ENCODE results near the gene ZNF670. TPM values are rescaled to one million over a fixed set of nuclear protein-coding genes. Genes with fewer than 3 reads are reported as not detected.
A peak's percentile ranks its signal among the peaks of the same experiment; 100 is the strongest.
"Not testable (repeated sequence)": the region's sequence is repeated elsewhere in the genome, so short reads cannot be mapped to it uniquely, and the experiment has no call there.

The ZNF670 gene
- total RNA-seq: 1.1 TPM

DNA sequence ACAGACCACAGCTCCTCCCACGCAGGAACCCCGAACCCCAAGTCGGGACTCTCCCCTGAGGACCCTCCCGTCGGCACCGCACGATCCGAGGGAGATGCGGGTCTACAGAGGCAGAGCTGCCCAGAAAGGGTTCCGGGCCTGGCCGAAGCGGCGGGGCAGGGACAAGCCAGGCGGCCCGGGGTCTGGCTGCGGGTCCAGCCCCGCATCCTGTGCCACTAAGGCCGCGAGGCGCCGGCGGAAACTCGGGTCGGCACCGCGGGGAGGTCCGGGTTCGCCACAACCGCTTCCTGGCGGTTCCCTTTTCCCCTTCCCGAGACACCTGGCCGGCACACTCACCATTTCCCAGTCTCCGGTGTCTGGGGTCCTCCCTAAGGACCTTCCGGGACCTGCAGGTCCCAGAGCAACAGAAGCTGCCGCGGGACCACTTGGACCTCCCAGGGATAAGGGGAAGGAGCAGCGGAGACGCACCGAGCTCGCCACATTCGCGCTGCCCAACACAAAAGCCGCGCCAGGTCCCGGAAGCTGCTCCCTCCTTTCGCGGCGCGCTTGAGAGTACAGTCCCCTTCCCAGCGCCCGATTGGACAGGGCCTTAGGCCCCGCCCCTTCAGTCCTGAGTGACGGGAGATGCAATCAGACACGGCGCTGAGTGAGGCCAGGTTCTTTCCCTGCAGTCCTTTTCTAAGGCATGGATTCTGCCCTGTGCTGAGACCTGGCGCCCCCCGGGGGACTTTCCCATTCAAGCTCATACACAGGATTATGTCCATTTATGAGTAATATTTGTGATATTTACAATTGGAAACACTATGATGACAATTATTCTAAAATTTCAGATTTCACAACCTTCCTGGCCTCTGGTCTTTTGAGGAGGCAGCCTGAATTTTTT, at the start of gene ZNF670:
Gene ZNF670, minus strand, starts transcription at position 554 of the 883 bp plus-strand sequence. Its CDS starts 215 bp downstream, at position 339.
- DNase-seq (ENCODE audit: low read depth in 2 of 3, low spot score in 2 of 3): peak; percentile 52 to 96 (median 94)

DNA sequence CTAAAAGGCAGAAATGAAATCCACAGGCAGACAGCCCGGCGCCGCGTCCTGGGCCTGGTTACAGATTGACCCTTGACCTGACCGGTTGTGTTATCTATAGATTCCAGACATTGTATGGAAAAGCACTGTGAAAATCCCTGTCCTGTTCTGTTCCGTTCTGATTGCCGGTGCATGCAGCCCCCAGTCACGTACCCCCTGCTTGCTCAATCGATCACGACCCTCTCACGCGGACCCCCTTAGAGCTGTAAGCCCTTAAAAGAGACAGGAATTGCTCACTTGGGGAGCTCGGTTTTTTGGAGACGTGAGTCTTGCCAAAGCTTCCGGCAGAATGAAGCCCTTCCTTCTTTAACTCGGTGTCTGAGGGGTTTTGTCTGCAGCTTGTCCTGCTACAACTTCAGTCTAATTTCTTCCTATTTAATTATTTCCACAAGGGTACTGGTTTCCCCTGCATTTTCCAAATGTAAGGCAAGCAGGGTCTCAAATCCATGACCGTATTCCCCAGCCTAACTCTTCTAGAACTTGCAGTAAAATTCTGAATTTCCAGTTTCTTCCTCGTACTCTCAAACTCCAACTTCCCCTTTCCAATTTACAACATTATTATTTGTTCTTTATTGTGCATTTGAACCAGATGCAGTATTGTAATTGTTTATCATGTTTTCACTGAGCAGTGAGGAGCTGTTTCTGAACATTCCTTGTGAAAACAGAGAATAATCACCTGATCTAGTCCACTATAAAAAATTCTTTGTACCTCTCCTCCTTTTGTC, 49.1 kb upstream of the ZNF670 start:
- peak in 1 of 3 donors; percentile 14 for DNase-seq (ENCODE audit: low read depth in 2 of 3, low spot score in 2 of 3)

DNA sequence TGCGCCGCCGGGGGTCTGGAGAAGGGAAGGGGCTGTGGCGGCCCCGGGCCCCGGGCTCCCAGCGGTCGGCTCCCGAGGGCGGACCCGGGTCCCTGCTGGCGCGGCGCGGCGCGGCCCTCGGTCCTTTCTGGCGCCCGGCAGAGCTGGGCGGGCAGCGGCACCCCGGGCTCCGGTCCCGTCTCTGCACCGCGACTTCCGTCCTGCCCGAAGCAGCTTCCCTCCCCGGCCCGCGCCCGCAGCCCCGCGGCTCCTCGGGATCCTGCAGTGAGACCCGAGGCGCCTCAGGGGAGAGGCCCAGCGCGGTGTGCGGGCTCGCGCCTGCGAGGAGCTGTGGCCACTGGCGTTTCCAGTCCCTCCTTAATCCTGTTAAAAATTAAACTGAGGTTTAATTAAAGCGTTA, 48.0 kb upstream of the ZNF670 start:
- not testable (repeated sequence) for DNase-seq (ENCODE audit: low read depth in 2 of 3, low spot score in 2 of 3)

DNA sequence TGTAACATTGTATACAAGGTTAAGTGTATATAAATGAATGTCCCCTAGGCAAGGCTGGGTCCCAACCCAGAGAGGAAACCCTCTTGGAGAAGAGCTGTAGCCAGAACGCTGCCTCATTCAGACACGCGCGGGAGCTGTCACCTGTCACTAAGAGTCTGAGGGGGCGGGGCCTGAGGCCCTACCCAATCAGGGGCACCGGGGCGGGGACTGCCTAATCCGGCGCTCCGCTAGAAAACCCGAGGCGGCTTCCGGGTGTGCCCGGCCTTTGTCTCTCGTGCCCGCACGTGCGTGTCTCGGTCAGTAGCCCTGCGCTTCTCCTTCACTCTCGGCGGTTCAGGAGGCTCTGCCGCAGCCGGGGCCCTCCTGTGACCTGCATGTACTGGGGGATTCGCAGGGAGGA, 47.6 kb upstream of the ZNF670 start:
- not testable (repeated sequence) for DNase-seq (ENCODE audit: low read depth in 2 of 3, low spot score in 2 of 3)

DNA sequence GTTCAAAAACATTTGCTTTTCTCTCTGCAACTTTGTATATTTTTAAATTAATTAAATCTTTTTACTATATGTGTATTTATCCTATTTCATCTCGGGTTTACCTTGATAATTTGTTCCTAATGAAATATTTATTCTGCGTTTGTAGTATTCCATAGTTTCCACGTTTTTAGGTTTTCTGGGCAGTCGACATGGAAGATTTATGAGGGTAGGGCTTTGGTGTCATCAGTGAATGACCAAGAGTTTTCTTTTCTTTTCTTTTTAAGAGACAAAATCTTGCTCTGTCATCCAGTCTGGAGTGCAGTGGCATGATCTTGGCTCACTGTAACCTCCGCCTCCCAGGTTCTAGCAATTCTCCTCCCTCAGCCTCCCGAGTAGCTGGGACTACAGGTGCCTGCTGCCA, 42.8 kb upstream of the ZNF670 start:
- DNase-seq (ENCODE audit: low read depth in 2 of 3, low spot score in 2 of 3): no peak

DNA sequence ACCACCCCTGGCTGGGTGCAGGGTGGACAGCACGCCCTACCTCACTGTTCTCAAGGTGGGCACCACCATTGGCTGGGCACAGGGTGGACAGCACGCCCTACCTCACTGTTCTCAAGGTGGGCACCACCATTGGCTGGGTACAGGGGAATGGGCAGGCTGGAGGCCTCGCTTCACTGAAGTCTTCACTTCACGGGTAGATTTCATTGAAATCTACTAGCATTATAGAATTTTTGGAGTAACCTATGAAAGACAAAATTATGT, 41.7 kb upstream of the ZNF670 start:
- not testable (repeated sequence) for DNase-seq (ENCODE audit: low read depth in 2 of 3, low spot score in 2 of 3)

DNA sequence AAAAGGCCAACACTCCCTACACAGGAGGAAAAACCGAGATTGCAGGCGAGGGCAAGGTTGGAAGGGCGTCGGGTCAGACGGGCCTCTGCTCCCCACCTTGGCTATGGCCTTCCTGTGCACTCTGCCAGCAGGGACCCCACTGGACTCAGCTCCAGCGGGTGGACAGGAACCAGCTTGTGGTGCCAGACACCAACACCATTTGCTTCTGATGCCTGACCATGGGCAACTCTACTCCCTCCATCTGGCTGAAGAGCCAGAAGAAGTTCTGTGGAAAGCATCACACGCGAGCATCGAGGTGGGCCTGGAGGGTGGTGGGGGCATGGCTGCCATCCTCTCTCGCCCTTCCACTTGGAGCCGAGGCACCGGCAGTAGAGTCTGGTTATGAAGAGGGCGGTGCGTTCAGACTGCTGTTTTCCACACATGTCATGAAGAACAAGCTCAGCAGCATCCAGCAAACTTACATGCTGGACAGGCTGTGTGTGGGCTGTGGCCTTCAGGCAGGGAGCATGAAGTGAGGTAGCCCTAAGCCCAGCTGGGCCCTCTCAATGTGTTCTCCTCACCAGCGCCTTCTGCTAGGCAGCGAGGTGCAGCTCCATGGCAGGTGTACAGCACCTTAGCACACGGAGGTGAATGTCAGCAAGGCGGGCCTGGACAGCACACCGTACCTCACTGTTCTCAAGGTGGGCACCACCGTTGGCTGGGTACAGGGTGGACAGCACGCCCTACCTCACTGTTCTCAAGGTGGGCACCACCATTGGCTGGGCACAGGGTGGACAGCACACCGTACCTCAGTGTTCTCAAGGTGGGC, 41.2 kb upstream of the ZNF670 start:
- no peak for DNase-seq (ENCODE audit: low read depth in 2 of 3, low spot score in 2 of 3)

DNA sequence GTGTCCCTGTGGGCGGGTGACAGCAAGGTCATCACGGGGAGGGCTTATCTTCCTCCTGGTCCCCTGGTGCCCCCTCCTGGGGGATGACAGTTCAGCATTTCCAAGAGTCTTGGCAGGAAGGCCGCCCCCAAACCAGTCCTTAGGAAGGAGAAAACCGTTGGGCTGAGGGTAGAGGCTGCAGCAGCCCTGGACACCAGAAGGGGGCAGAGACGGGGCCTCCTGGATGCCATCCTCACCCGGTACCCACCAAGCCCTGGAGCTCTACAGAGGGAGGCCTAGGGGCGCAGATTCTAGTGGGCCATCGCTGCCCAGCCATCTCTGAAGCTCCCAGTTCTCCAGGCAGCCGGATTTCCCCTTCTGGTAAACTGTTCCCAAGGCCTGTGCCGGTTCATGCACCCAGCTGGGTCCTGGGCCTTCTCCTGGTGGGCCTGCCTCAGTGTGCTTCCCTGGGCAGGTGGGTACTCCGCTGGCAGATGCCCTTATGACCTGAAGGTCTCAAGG, 40.4 kb upstream of the ZNF670 start:
- peak in 2 of 3 donors; percentile 69 to 70 for DNase-seq (ENCODE audit: low read depth in 2 of 3, low spot score in 2 of 3)

DNA sequence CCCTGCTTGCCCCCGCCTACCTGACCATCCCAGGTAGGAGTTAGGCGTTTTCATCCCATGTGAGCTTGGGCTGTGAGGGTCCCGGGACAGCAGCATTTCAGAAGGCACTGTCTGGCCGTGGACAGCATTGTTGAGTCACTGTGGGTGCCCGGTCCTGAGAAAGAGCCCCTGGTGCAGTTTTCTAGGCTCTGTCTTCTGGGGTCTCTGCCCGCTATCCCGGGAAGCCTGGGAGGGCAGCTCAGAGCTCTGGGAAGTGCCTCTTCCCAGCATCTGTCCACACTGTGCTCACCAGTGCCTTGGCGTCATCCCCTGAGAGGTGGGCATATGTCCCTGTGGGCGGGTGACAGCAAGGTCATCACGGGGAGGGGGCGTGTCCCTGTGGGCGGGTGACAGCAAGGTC, 36.9 kb upstream of the ZNF670 start:
- DNase-seq (ENCODE audit: low read depth in 2 of 3, low spot score in 2 of 3): no peak

DNA sequence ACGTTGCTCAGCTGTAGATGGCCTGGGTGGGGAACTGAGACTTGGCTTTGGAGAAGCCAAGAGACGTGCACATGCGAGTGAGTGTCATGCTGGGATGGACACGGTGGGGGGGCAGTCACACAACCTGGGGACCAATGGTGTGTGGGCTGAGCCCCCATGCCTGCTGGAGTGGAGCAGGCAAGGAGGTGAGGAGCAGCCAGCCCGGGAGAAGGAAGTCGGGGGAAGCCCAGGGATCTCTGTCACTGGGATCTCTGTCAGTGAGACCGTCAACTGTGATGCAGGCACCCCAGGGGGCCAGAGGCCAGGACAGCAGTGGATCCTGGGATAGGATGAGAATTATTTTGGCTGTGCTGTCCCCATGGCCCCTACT, 36.5 kb upstream of the ZNF670 start:
- no peak for DNase-seq (ENCODE audit: low read depth in 2 of 3, low spot score in 2 of 3)

DNA sequence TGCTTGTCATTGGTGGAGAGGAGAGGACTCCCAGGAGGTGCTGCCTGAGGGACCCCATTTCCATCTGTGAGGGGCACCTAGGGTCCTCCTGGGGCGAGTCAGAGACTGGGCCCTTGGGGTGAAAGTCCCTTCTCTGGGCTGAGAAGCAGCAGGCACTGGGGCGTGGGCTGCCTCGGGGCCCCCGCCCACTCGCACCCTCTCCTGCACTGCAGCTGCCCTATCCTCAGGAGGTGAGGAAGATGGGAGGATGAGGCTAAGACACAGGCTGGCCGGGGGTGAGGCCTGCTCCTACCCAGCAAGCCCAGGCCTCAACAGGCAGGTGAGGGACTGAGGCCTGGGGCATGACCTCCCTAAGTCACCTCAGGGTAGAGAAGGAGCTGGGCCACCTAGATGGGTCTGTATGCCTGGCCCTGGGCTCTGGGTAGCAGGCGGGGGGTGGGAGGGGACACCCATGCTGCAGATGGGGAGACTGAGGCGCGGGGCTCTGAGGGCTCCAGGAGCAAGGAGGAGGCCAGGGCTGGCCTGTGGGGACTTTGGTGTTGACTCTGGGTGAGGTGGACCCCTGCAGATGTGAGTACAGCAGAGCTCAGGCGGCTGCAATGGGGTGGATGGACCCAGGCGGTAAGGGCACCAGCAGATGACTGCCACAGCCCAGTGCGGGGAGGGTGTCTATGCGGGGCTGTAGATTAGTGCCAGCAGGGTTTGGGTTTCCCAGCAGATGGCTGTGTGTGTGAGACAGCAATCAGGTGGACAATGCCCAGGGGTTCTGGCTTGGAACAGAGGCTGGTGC, 35.9 kb upstream of the ZNF670 start:
- DNase-seq (ENCODE audit: low read depth in 2 of 3, low spot score in 2 of 3): no peak

DNA sequence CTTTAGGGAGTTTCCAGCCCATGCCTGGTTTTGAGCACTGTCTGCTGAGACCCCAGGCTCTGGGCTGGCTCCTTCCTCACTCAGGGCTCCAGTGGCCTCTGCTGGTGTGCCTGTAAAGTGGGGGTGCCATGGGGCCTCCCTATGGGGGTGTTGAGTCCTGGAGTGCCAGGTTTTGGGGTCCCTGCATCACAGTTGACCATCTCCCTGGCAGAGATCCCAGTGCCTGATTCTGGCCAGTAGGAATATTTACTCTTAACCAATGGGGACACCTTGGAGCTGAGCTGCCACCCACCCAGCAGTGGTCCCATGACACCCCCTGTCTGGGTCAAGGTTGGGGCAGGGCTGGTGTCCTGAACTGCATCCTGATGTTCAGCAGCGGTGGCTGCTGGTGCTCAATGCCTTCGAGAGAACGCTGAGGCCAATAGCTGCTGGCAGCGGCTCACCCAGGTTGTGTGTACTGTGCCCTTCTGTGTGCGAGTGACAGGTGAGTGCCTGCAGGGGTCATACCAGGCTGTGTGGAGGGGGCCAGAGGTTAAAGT, 35.2 kb upstream of the ZNF670 start:
- no peak for DNase-seq (ENCODE audit: low read depth in 2 of 3, low spot score in 2 of 3)

DNA sequence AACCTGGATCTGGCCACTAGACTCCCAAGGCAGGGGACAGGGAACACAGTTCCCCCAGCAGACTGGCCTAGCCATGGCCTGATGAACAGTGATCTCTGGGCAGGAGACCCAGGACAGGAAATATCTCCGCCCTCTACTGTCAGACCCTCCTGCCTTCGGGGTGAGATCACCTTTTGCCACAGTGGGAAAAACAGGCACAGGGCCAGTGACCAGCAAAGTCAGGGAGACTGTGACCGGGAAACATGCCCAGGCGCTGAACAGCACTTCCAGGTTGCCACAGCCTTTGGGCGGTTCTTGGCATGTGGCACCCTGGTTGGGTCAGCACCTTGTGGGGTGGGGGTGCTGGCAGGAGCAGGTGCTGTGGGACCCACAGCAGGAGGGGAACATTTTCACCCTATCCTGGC, 34.5 kb upstream of the ZNF670 start:
- DNase-seq (ENCODE audit: low read depth in 2 of 3, low spot score in 2 of 3): no peak

DNA sequence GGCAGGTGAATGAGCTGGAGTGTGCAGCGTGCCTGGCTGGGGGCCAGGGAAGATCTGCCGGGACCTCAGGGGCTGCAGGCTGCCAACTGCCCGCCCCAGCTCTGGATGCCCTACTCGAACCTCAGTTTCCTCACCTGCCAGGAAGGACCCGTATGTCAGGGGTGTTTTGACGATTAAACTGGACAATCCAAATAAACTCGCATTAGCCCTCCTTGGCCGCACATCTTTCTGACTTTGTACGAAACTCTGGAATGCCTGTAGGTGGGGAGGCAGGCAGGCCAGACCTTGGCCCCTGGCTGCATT, 33.8 kb upstream of the ZNF670 start:
- no peak for DNase-seq (ENCODE audit: low read depth in 2 of 3, low spot score in 2 of 3)

DNA sequence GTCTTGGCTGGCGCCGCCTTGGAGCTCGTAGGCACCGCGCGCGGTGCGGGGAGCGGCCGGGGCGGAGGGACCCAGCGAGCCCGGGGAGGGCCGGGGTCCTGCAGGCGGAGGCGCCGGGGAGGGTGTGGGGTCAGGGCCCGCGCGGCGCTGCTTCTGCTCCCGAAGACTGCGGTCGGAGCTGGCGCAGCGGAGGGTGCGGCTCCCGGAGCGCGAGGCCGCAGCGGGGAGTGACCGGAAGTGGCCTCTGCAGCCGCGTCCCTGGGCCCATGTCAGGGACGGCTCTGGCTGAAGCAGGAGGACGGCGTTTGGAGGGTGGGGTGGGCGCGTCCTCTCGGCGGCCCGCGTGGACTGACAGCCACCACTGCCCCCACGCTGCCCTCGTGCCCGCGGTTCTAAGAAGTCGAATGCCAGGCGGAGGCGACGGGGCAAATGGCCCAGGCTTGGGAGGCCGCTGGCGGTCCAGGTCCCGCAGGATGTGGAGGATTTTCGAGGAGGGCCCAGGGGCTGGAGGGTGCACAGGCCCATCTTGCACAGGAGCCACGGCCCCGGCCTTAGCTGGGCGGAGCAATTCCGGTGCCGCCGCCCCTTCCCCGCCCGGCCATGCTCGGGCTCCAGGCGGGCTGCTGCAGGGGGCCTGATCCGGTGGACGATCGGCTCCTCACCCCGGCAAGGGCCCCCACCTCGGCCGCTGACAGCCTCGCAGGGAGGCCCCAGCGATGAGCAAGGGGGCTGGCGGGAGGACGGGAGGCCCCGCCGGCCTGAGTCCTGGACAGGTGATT, 33.3 kb upstream of the ZNF670 start:
- DNase-seq (ENCODE audit: low read depth in 2 of 3, low spot score in 2 of 3): peak in 1 of 3 donors; percentile 4

DNA sequence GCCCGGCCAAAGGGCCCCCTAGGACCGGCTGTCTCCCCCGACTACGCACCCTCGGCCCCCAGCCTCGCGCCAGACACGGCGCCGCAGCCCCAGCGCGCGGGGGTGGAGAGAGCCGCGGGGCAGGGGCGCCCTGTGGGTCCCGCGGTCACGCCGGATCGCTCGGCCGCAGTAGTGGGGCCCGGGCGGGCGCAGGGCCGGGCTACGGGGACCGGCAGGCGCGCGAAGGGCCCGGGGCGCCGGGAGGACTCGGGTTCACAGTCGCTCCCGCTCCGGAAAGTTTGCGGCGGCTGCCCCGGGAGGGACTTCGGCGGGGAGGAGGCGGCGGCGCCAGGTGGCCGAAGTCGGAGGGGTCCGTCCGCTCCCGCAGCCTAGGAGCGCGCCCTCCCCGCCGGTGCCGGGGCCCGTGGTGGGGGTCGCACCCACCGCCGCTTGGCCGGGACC, 32.7 kb upstream of the ZNF670 start:
- no peak for DNase-seq (ENCODE audit: low read depth in 2 of 3, low spot score in 2 of 3)

DNA sequence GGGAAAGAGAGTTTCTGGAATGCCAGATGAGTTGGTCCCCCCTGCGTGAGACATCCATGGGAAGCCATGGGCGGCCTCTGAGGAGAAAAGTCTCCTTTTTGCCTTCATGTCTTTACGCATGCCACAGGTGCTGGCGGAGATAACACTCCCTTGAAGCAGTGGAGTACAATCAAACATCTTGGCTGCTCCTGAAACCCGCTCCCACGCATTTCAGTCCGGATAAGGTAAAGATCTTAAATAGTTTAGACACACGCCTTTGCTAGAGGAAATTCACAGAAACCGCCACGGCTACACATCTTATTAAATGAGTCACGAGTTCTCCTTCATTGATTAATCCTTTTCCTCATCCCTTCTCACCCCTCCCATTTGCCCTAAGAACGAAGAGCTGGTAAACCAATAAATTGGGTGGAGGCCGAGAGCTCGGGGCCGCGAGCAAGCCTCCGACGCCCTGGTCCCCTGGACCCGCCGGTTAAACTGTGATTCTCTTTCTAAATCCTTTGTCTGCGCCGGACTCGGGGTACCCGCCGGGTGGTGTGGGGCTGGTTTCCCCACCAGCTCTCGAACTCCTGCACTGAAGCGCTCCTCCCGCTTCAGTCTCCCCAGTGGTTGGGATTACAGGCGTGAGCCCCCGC, 32.1 kb upstream of the ZNF670 start:
- DNase-seq (ENCODE audit: low read depth in 2 of 3, low spot score in 2 of 3): peak in 2 of 3 donors; percentile 20 to 22

DNA sequence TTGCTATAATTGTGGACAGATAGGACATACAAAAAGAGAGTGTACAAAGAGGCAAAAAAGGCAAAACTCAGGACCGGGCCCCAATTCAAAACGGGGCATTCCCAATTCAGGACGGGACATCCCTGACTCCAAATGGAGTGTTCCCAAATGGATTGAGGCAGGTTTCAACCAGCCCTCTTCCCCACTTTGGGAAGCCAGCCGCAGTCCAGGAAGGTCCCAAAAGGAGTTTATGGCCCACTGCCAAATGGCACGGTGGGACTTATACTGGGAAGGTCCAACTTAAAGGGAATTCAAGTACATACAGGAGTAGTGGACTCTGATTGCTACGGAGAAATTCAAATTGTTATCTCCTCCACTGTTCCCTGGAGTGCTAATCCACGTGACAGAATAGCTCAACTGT, 29.1 kb upstream of the ZNF670 start:
- no peak for DNase-seq (ENCODE audit: low read depth in 2 of 3, low spot score in 2 of 3)

DNA sequence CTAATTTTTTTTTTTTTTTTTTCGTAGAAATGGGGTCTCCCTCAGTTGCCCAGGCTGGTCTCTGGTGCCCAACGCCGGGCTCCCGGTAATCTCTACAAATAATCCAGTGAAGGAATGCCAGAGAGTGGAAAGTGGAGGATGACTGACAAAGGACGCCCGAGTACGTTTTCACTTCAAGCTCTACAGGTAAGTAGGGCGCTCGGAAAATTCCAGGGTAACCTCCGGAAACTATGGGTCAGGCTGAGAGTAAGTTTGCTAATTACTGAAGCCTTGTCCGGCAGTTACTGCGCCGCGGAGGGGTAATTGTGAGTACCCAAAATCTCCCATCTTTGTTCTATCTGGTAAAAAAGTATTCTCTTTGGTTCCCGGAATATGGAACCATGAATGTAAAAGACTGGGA, 27.4 kb upstream of the ZNF670 start:
- no peak for DNase-seq (ENCODE audit: low read depth in 2 of 3, low spot score in 2 of 3)

Measured in hematopoietic multipotent progenitor cell (in vitro differentiated cells).